WTC11 (cell line): ENCODE measurements around the gene ALPK1. TPM values are rescaled to one million over a fixed set of nuclear protein-coding genes. Genes with fewer than 3 reads are reported as not detected.

Experiments used
- ATAC-seq: fragments of 200-7000 bp; cut with Tn5 transposase; 2 replicates; pipeline ENCODE4 v1.10.0; 2021; ENCODE audit warnings: mild to moderate bottlenecking, moderate library complexity
- CTCF ChIA-PET: fragments of 300-600 bp; sonication (Branson Sonifier 250); formaldehyde crosslinking; loops from one replicate; lab custom pipeline; 2021; ENCODE audit warnings: antibody characterized with exemption; lab: Charles Lee
- POLR2A ChIA-PET: fragments of 350-600 bp; sonication (Branson Sonifier 250); formaldehyde crosslinking; loops from one replicate; lab custom pipeline; 2021; ENCODE audit warnings: antibody characterized with exemption; lab: Charles Lee
- DNase-seq: peaks from one replicate; pipeline ENCODE4 v3.0.0; 2021; ENCODE audit warnings: low spot score
- H3K27ac Mint-ChIP-seq: 2 replicates; pipeline ENCODE4 v1.8.0; 2021; ENCODE audit warnings: mixed read lengths
- H3K27me3 Mint-ChIP-seq: 2 replicates; pipeline ENCODE4 v1.8.0; 2021; ENCODE audit warnings: low read depth, mild to moderate bottlenecking, moderate library complexity, mixed read lengths
- H3K36me3 Mint-ChIP-seq: 2 replicates; pipeline ENCODE4 v1.8.0; 2021; ENCODE audit warnings: mixed read lengths
- H3K4me1 Mint-ChIP-seq: 2 replicates; pipeline ENCODE4 v1.8.0; 2022; ENCODE audit warnings: mixed read lengths
- H3K4me3 Mint-ChIP-seq: 2 replicates; pipeline ENCODE4 v1.8.0; 2021; ENCODE audit warnings: mild to moderate bottlenecking, moderate library complexity, mixed read lengths
- H3K9me3 Mint-ChIP-seq: 2 replicates; pipeline ENCODE4 v1.8.0; 2021; ENCODE audit warnings: mixed read lengths
- ARID4B ChIP-seq: sonication (generic); formaldehyde crosslinking; IDR thresholded peaks from 2 replicates; pipeline ENCODE4 v1.8.0; 2023; ENCODE audit warnings: missing genetic modification reagents, mild to moderate bottlenecking, borderline replicate concordance
- ATF1 ChIP-seq: sonication (generic); formaldehyde crosslinking; IDR thresholded peaks from 2 replicates; pipeline ENCODE4 v1.8.1; 2023; ENCODE audit warnings: mild to moderate bottlenecking, moderate library complexity, missing genetic modification reagents
- EMX1 ChIP-seq: fragments of 250-450 bp; sonication (Bioruptor Pico); IDR thresholded peaks from 2 replicates; pipeline ENCODE4 v1.8.0; 2021; ENCODE audit warnings: mild to moderate bottlenecking
- ETV6 ChIP-seq: sonication (generic); formaldehyde crosslinking; IDR thresholded peaks from 2 replicates; pipeline ENCODE4 v1.8.1; 2022; ENCODE audit warnings: mild to moderate bottlenecking, missing genetic modification reagents
- FOXK1 ChIP-seq: sonication (generic); formaldehyde crosslinking; IDR thresholded peaks from 2 replicates; pipeline ENCODE4 v1.8.0; 2022; ENCODE audit warnings: mild to moderate bottlenecking, moderate library complexity, missing genetic modification reagents
- GABPB1 ChIP-seq: sonication (generic); formaldehyde crosslinking; IDR thresholded peaks from 2 replicates; pipeline ENCODE4 v1.8.1; 2023; ENCODE audit warnings: mild to moderate bottlenecking, missing genetic modification reagents
- IRF1 ChIP-seq: sonication (generic); formaldehyde crosslinking; IDR thresholded peaks from 2 replicates; pipeline ENCODE4 v1.8.0; 2023; ENCODE audit warnings: missing genetic modification reagents
- JAZF1 ChIP-seq: fragments of 250-450 bp; sonication (Bioruptor Pico); IDR thresholded peaks from 2 replicates; pipeline ENCODE4 v1.9.0; 2021; ENCODE audit warnings: moderate library complexity, mild to moderate bottlenecking, inconsistent platforms
- MAX ChIP-seq: sonication (generic); formaldehyde crosslinking; IDR thresholded peaks from 2 replicates; pipeline ENCODE4 v1.8.0; 2022; ENCODE audit warnings: mild to moderate bottlenecking, missing genetic modification reagents
- MYBL2 ChIP-seq: sonication (generic); formaldehyde crosslinking; IDR thresholded peaks from 2 replicates; pipeline ENCODE4 v1.8.1; 2023; ENCODE audit warnings: mild to moderate bottlenecking, moderate library complexity, missing genetic modification reagents
- NFE2L1 ChIP-seq: sonication (generic); formaldehyde crosslinking; IDR thresholded peaks from 2 replicates; pipeline ENCODE4 v1.8.1; 2023; ENCODE audit warnings: missing genetic modification reagents
- PRRX2 ChIP-seq: fragments of 250-450 bp; sonication (Bioruptor Pico); IDR thresholded peaks from 2 replicates; pipeline ENCODE4 v1.8.0; 2021; ENCODE audit warnings: mild to moderate bottlenecking
- TCF7 ChIP-seq: sonication (generic); formaldehyde crosslinking; IDR thresholded peaks from 2 replicates; pipeline ENCODE4 v1.8.0; 2022; ENCODE audit warnings: mild to moderate bottlenecking, low read depth, missing genetic modification reagents, moderate library complexity
- ZBTB21 ChIP-seq: sonication (generic); formaldehyde crosslinking; IDR thresholded peaks from 2 replicates; pipeline ENCODE4 v1.8.1; 2023; ENCODE audit warnings: mild to moderate bottlenecking, missing genetic modification reagents, borderline replicate concordance
- ZNF138 ChIP-seq: sonication (generic); formaldehyde crosslinking; conservative IDR thresholded peaks from 2 replicates; pipeline ENCODE4 v1.8.1; 2022; ENCODE audit warnings: mild to moderate bottlenecking, moderate library complexity, missing genetic modification reagents
- ZNF423 ChIP-seq: fragments of 250-450 bp; sonication (Bioruptor Pico); IDR thresholded peaks from 2 replicates; pipeline ENCODE4 v2.1.2; 2022; ENCODE audit warnings: mild to moderate bottlenecking, moderate library complexity
- total RNA-seq: library from RNA; stranded (reverse); gene quantifications from 3 replicates; pipeline ENCODE4 v1.2.3, GENCODE V29; 2021
- TF ChIP-seq, protein P1 (sequence below): fragments of 250-450 bp; sonication (Bioruptor Pico); IDR thresholded peaks from 2 replicates; pipeline ENCODE4 v1.8.0; 2021; ENCODE audit warnings: mild to moderate bottlenecking
- TF ChIP-seq, protein P2 (sequence below): sonication (generic); formaldehyde crosslinking; IDR thresholded peaks from 2 replicates; pipeline ENCODE4 v1.8.1; 2022; ENCODE audit warnings: low read depth, missing genetic modification reagents, borderline replicate concordance
- TF ChIP-seq, protein P3 (sequence below): sonication (generic); formaldehyde crosslinking; IDR thresholded peaks from 2 replicates; pipeline ENCODE4 v1.8.0; 2022; ENCODE audit warnings: missing genetic modification reagents
- TF ChIP-seq, protein P4 (sequence below): fragments of 200-600 bp; IDR thresholded peaks from 2 replicates; pipeline ENCODE4 v1.8.0; 2022; ENCODE audit warnings: antibody characterized with exemption

Gene ALPK1
- total RNA-seq, 1 experiment from 2014 or later = 0.50 TPM

DNA sequence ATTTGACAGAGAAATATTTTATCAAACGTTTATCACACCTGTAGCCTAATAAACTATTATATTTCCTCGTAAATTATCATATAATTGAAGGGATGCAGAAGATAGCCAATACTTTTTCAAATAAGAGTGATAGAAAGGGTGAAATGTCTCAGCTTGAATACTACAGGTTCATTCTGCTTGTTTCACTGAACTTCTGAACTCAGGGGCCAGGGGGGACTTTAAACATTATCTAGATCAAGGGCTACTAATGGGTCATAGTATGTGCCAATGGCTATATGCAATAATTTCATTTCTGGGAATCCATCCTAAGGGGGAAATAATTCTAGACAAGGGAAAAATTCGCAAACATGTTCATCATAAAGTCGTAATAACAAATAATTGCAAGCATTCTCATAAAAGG lies 2.6 kb downstream of the ALPK1 start:
- Mint-ChIP-seq H3K36me3 (no peaks in the 10 kb centered on the region), H3K4me1 (no peaks in the 10 kb centered on the region), H3K27ac (no peak overlapping the region), H3K4me3 (no peak overlapping the region), H3K9me3 (no peaks in the 10 kb centered on the region), H3K27me3 (no peaks in the 10 kb centered on the region)
- CTCF ChIA-PET = interaction anchor here (0.7 to 0.8 kb wide), 2 partner anchors 20 to 200 kb away, joined by 3 read pairs; no protein-coding TSS in a partner anchor
- DNase-seq (no peak), ATAC-seq (no peak)
- TF ChIP-seq, protein P1, sequence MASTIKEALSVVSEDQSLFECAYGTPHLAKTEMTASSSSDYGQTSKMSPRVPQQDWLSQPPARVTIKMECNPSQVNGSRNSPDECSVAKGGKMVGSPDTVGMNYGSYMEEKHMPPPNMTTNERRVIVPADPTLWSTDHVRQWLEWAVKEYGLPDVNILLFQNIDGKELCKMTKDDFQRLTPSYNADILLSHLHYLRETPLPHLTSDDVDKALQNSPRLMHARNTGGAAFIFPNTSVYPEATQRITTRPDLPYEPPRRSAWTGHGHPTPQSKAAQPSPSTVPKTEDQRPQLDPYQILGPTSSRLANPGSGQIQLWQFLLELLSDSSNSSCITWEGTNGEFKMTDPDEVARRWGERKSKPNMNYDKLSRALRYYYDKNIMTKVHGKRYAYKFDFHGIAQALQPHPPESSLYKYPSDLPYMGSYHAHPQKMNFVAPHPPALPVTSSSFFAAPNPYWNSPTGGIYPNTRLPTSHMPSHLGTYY (CRISPR knock-in tag) = no peak
- TF ChIP-seq PRRX2 (CRISPR knock-in tag) (no peak), ZBTB21 (CRISPR knock-in tag) (no peak), ZNF138 (CRISPR knock-in tag) (no peak), MYBL2 (CRISPR knock-in tag) (no peak), JAZF1 (CRISPR knock-in tag) (no peak), EMX1 (CRISPR knock-in tag) (no peak), IRF1 (no peak), NFE2L1 (CRISPR knock-in tag) (no peak), ATF1 (CRISPR knock-in tag) (no peak), ZNF423 (CRISPR knock-in tag) (no peak), GABPB1 (CRISPR knock-in tag) (no peak), ETV6 (CRISPR knock-in tag) (no peak), MAX (CRISPR knock-in tag) (no peak), TCF7 (CRISPR knock-in tag) (no peak), FOXK1 (CRISPR knock-in tag) (no peak), ARID4B (CRISPR knock-in tag) (no peak)
- TF ChIP-seq, protein P2, sequence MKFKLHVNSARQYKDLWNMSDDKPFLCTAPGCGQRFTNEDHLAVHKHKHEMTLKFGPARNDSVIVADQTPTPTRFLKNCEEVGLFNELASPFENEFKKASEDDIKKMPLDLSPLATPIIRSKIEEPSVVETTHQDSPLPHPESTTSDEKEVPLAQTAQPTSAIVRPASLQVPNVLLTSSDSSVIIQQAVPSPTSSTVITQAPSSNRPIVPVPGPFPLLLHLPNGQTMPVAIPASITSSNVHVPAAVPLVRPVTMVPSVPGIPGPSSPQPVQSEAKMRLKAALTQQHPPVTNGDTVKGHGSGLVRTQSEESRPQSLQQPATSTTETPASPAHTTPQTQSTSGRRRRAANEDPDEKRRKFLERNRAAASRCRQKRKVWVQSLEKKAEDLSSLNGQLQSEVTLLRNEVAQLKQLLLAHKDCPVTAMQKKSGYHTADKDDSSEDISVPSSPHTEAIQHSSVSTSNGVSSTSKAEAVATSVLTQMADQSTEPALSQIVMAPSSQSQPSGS (CRISPR knock-in tag) = no peak
- TF ChIP-seq, protein P3, sequence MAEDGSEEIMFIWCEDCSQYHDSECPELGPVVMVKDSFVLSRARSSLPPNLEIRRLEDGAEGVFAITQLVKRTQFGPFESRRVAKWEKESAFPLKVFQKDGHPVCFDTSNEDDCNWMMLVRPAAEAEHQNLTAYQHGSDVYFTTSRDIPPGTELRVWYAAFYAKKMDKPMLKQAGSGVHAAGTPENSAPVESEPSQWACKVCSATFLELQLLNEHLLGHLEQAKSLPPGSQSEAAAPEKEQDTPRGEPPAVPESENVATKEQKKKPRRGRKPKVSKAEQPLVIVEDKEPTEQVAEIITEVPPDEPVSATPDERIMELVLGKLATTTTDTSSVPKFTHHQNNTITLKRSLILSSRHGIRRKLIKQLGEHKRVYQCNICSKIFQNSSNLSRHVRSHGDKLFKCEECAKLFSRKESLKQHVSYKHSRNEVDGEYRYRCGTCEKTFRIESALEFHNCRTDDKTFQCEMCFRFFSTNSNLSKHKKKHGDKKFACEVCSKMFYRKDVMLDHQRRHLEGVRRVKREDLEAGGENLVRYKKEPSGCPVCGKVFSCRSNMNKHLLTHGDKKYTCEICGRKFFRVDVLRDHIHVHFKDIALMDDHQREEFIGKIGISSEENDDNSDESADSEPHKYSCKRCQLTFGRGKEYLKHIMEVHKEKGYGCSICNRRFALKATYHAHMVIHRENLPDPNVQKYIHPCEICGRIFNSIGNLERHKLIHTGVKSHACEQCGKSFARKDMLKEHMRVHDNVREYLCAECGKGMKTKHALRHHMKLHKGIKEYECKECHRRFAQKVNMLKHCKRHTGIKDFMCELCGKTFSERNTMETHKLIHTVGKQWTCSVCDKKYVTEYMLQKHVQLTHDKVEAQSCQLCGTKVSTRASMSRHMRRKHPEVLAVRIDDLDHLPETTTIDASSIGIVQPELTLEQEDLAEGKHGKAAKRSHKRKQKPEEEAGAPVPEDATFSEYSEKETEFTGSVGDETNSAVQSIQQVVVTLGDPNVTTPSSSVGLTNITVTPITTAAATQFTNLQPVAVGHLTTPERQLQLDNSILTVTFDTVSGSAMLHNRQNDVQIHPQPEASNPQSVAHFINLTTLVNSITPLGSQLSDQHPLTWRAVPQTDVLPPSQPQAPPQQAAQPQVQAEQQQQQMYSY = no peak
- TF ChIP-seq, protein P4, sequence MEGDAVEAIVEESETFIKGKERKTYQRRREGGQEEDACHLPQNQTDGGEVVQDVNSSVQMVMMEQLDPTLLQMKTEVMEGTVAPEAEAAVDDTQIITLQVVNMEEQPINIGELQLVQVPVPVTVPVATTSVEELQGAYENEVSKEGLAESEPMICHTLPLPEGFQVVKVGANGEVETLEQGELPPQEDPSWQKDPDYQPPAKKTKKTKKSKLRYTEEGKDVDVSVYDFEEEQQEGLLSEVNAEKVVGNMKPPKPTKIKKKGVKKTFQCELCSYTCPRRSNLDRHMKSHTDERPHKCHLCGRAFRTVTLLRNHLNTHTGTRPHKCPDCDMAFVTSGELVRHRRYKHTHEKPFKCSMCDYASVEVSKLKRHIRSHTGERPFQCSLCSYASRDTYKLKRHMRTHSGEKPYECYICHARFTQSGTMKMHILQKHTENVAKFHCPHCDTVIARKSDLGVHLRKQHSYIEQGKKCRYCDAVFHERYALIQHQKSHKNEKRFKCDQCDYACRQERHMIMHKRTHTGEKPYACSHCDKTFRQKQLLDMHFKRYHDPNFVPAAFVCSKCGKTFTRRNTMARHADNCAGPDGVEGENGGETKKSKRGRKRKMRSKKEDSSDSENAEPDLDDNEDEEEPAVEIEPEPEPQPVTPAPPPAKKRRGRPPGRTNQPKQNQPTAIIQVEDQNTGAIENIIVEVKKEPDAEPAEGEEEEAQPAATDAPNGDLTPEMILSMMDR = no peak
- POLR2A ChIA-PET = no interaction called here
